CD4-positive, alpha-beta memory T cell (primary cell): ENCODE measurements around the gene KRT5. TPM values are rescaled to one million over a fixed set of nuclear protein-coding genes. Genes with fewer than 3 reads are reported as not detected.

Experiments
- CTCF ChIA-PET: fragments of 350-600 bp; sonication (Branson Sonifier 250); formaldehyde crosslinking; loops from one replicate; lab custom pipeline; 2021; ENCODE audit warnings: inconsistent platforms; ENCODE audit not compliant: partially characterized antibody; lab: Charles Lee
- POLR2A ChIA-PET: fragments of 350-600 bp; sonication (Branson Sonifier 250); formaldehyde crosslinking; loops from one replicate; lab custom pipeline; 2021; ENCODE audit not compliant: partially characterized antibody; lab: Charles Lee
- DNase-seq, 5 donors: peaks; one replicate each; pipeline versions ENCODE4 v3.0.0 to v3.0.0-alpha.2; 2020 to 2022; ENCODE audit warnings: mixed read lengths in 1 of 5
- H3K27ac ChIP-seq: one replicate; pipeline ENCODE4 v1.7.0; 2013; ENCODE audit warnings: low read depth, low read length
- H3K27me3 ChIP-seq: 2 replicates; pipeline ENCODE4 v1.7.0; 2013; ENCODE audit warnings: mild to moderate bottlenecking, low read length, moderate library complexity; ENCODE audit not compliant: insufficient read depth
- H3K36me3 ChIP-seq: 2 replicates; pipeline ENCODE4 v1.7.0; 2013; ENCODE audit warnings: mild to moderate bottlenecking, low read length, moderate library complexity; ENCODE audit not compliant: insufficient read depth
- H3K4me1 ChIP-seq: 2 replicates; pipeline ENCODE4 v1.7.0; 2013; ENCODE audit warnings: mild to moderate bottlenecking, low read length, moderate library complexity; ENCODE audit not compliant: insufficient read depth
- H3K4me3 ChIP-seq, 2 donors: one replicate each; pipeline ENCODE4 v1.7.0; 2013; ENCODE audit warnings: low read length in 2 of 2, mild to moderate bottlenecking in 1 of 2
- H3K9me3 ChIP-seq, 2 donors: one replicate each; pipeline ENCODE4 v1.7.0; 2013; ENCODE audit warnings: low read length in 2 of 2, control low read depth in 1 of 2; ENCODE audit not compliant: control insufficient read depth in 1 of 2
- H3K27ac Mint-ChIP-seq, 7 donors: one replicate each; pipeline ENCODE4 v1.8.0; 2020 to 2021; ENCODE audit warnings: mixed read lengths in 7 of 7, mild to moderate bottlenecking in 6 of 7, inconsistent platforms in 3 of 7, moderate library complexity in 3 of 7
- H3K27me3 Mint-ChIP-seq, 2 donors: one replicate each; pipeline ENCODE4 v1.8.0; 2020 to 2021; ENCODE audit warnings: mixed read lengths in 2 of 2
- H3K36me3 Mint-ChIP-seq, 2 donors: one replicate each; pipeline ENCODE4 v1.8.0; 2020 to 2021; ENCODE audit warnings: mixed read lengths in 2 of 2, inconsistent platforms in 1 of 2, mild to moderate bottlenecking in 1 of 2
- H3K4me1 Mint-ChIP-seq, 4 donors: one replicate each; pipeline ENCODE4 v1.8.0; 2020 to 2021; ENCODE audit warnings: mixed read lengths in 4 of 4, mild to moderate bottlenecking in 1 of 4
- H3K4me3 Mint-ChIP-seq, 8 donors: one replicate each; pipeline ENCODE4 v1.8.0; 2020 to 2021; ENCODE audit warnings: mixed read lengths in 8 of 8, mild to moderate bottlenecking in 7 of 8, moderate library complexity in 6 of 8, inconsistent platforms in 3 of 8
- H3K9me3 Mint-ChIP-seq, 8 donors: one replicate each; pipeline ENCODE4 v1.8.0; 2020 to 2021; ENCODE audit warnings: mixed read lengths in 8 of 8, mild to moderate bottlenecking in 5 of 8, inconsistent platforms in 3 of 8, moderate library complexity in 1 of 8
- intact Hi-C: fragments of 100-400 bp; cut with micrococcal nuclease; formaldehyde crosslinking; loops from one replicate; pipeline ENCODE4 v1.15.1; 2023
- polyA plus RNA-seq, 2 donors: library from polyadenylated mRNA; unstranded; fragments of 300-500 nt; fragmentation: Illumina TruSeq; gene quantifications; one replicate each; pipeline ENCODE4 v1.2.3, GENCODE V29; 2021
- total RNA-seq, 2 experiments: library from RNA; stranded (reverse); gene quantifications; one replicate each; pipeline ENCODE4 v1.2.3, GENCODE V29; 2021

KRT5 gene
- total RNA-seq (not detected), polyA plus RNA-seq (not detected)

DNA sequence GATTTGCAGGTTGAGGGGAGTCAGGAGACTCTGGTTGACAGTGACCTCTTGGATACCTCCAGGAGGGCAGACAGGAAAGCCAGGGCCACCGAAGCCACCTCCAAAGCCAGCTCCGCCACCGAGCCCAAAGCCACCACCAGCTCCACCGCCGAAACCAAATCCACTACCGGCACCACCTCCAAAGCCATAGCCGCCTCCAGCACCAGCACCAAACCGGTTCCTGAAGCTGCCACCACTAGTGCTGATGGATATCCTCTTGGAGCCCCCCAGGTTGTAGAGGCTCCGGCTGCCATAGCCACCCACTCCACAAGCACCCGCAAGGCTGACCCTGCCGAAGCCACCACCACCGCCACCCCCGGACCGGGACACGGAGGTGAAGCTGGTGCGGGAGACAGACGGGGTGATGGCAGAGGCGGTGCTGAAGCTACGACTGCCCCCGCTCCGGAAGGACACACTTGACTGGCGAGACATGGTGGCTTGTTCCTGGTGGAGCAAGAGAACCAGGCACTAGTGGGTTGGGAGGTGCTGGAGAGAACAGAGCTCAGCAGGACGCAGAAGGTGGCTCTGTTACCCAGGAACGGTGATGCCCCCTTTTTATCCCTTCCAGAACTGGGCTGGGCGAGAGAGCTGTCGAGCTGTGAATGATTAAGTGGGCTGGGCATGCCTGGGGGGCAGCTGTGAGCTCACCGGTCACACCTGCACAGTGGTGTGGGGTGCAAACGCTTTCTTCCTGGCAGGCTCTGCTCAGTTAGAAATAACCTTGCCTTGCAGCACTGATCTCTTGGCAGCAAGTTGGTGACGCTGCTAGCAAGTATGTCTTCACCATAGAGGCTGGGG lies at the start of gene KRT5:
Gene KRT5, minus strand, starts transcription at position 569 of the 837 bp plus-strand sequence. Its CDS starts 98 bp downstream, at position 471.
- no peak within 1 kb of the TSS for H3K4me3 ChIP-seq
- intact Hi-C loops = no loop called here
- H3K27ac ChIP-seq = no peak within 1 kb of the TSS
- Mint-ChIP-seq H3K4me3 (no peak within 1 kb of the TSS), H3K27ac (no peak within 1 kb of the TSS), H3K4me1 (no peaks in the 10 kb centered on the region), H3K36me3 (no peaks in the 10 kb centered on the region), H3K9me3 (no peaks in the 10 kb centered on the region), H3K27me3 (peaks cover 2 to 7% of the 10 kb centered on the region in 2 donors)
- POLR2A ChIA-PET = no interaction called here
- no peaks in the 10 kb centered on the region for H3K9me3 ChIP-seq
- H3K4me1 ChIP-seq = no peaks in the 10 kb centered on the region
- no peak for DNase-seq
- no peaks in the 10 kb centered on the region for H3K36me3 ChIP-seq
- H3K27me3 ChIP-seq = no peaks in the 10 kb centered on the region
- CTCF ChIA-PET = interaction anchor here (0.5 kb wide), 1 partner anchor 187 kb away, joined by 4 read pairs; no protein-coding TSS in a partner anchor

GRCh38 chr12:52568111-52568510 lies 47.9 kb upstream of the KRT5 start:
- intact Hi-C loops = no loop called here
- Histone ChIP-seq H3K4me3 (no peak overlapping the region), H3K9me3 (no peaks in the 10 kb centered on the region), H3K27me3 (peaks cover 4% of the 10 kb centered on the region), H3K27ac (no peak overlapping the region), H3K4me1 (no peaks in the 10 kb centered on the region), H3K36me3 (no peaks in the 10 kb centered on the region)
- ChIA-PET CTCF (no interaction called here), POLR2A (no interaction called here)
- no peaks in the 10 kb centered on the region for H3K4me1 Mint-ChIP-seq
- H3K4me3 Mint-ChIP-seq = no peak overlapping the region
- H3K27ac Mint-ChIP-seq = no peak overlapping the region
- H3K36me3 Mint-ChIP-seq = no peaks in the 10 kb centered on the region
- DNase-seq = no peak
- H3K27me3 Mint-ChIP-seq = peaks cover 17 to 37% of the 10 kb centered on the region in 2 donors
- no peaks in the 10 kb centered on the region for H3K9me3 Mint-ChIP-seq

- Mint-ChIP-seq H3K4me3 (no peak overlapping the region), H3K27ac (peak overlapping the region in 1 of 7 donors; percentile 80), H3K27me3 (peaks cover 15 to 27% of the 10 kb centered on the region in 2 donors), H3K36me3 (no peaks in the 10 kb centered on the region), H3K4me1 (no peaks in the 10 kb centered on the region), H3K9me3 (no peaks in the 10 kb centered on the region)
- H3K9me3 ChIP-seq = no peaks in the 10 kb centered on the region
- intact Hi-C loops = no loop called here
- peaks cover 7% of the 10 kb centered on the region for H3K27me3 ChIP-seq
- no peak overlapping the region for H3K27ac ChIP-seq
- peak in 2 of 5 donors; percentile 17 to 48 for DNase-seq
- ChIA-PET CTCF (interaction anchor here (1.0 kb wide), 1 partner anchor 78 kb away, joined by 3 read pairs; no protein-coding TSS in a partner anchor), POLR2A (no interaction called here)
- H3K4me3 ChIP-seq = no peak overlapping the region
- no peaks in the 10 kb centered on the region for H3K4me1 ChIP-seq
- H3K36me3 ChIP-seq = no peaks in the 10 kb centered on the region
Observed at GRCh38 chr12:52566847-52567291, 46.7 kb upstream of the KRT5 start.

- no peaks in the 10 kb centered on the region for H3K9me3 Mint-ChIP-seq
- H3K4me1 Mint-ChIP-seq = no peaks in the 10 kb centered on the region
- no peak overlapping the region for H3K4me3 Mint-ChIP-seq
- DNase-seq = no peak
- Histone ChIP-seq H3K27ac (no peak overlapping the region), H3K27me3 (peaks cover 9% of the 10 kb centered on the region), H3K36me3 (no peaks in the 10 kb centered on the region), H3K4me1 (no peaks in the 10 kb centered on the region), H3K9me3 (no peaks in the 10 kb centered on the region), H3K4me3 (no peak overlapping the region)
- no peak overlapping the region for H3K27ac Mint-ChIP-seq
- H3K36me3 Mint-ChIP-seq = no peaks in the 10 kb centered on the region
- intact Hi-C loops = no loop called here
- ChIA-PET CTCF (no interaction called here), POLR2A (no interaction called here)
- peaks cover 13 to 26% of the 10 kb centered on the region in 2 donors for H3K27me3 Mint-ChIP-seq
Observed at GRCh38 chr12:52564582-52564981, 44.4 kb upstream of the KRT5 start.

GRCh38 chr12:52561880-52562449 lies 41.8 kb upstream of the KRT5 start:
- Mint-ChIP-seq H3K4me3 (no peak overlapping the region), H3K27ac (no peak overlapping the region), H3K27me3 (peaks cover 14 to 19% of the 10 kb centered on the region in 2 donors), H3K36me3 (no peaks in the 10 kb centered on the region), H3K9me3 (no peaks in the 10 kb centered on the region), H3K4me1 (peaks cover 0 to 2% (median 0%) of the 10 kb centered on the region in 4 donors)
- H3K4me1 ChIP-seq = no peaks in the 10 kb centered on the region
- no peaks in the 10 kb centered on the region for H3K36me3 ChIP-seq
- intact Hi-C loops = no loop called here
- H3K4me3 ChIP-seq = no peak overlapping the region
- H3K9me3 ChIP-seq = no peaks in the 10 kb centered on the region
- peaks cover 9% of the 10 kb centered on the region for H3K27me3 ChIP-seq
- ChIA-PET CTCF (interaction anchor here (0.8 kb wide), 1 partner anchor 24 kb away, joined by 3 read pairs; no protein-coding TSS in a partner anchor), POLR2A (no interaction called here)
- H3K27ac ChIP-seq = no peak overlapping the region
- no peak for DNase-seq

DNA sequence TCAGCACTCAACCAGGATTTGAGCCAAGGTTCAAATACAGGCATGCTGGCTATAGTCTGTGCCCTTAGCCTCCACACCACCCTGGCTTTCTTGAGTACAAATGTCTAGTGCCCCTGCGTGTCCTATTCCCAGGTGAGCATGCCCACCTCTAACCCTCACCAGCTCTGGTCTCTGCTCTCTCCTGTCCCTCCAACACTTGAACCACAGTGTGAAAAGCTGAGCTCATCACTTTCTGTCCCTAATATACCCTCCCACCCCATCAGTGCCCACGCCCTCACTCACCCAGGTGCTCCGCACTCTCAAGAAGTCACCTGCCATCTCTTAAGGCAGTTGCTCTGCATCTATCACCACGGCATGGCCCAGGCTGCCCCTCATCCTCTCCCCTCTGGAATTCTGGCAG lies 39.8 kb upstream of the KRT5 start:
- Mint-ChIP-seq H3K4me3 (no peak overlapping the region), H3K4me1 (peaks cover 0 to 14% (median 8%) of the 10 kb centered on the region in 4 donors), H3K36me3 (no peaks in the 10 kb centered on the region), H3K27me3 (peaks cover 8 to 9% of the 10 kb centered on the region in 2 donors), H3K9me3 (no peaks in the 10 kb centered on the region), H3K27ac (no peak overlapping the region)
- Histone ChIP-seq H3K36me3 (no peaks in the 10 kb centered on the region), H3K27ac (no peak overlapping the region), H3K9me3 (no peaks in the 10 kb centered on the region), H3K27me3 (peaks cover 5% of the 10 kb centered on the region), H3K4me3 (no peak overlapping the region), H3K4me1 (no peaks in the 10 kb centered on the region)
- CTCF ChIA-PET = interaction anchor here (1.9 kb wide), 1 partner anchor 320 kb away, joined by 5 read pairs; no protein-coding TSS in a partner anchor
- no peak for DNase-seq
- POLR2A ChIA-PET = no interaction called here
- intact Hi-C loops = no loop called here

DNA sequence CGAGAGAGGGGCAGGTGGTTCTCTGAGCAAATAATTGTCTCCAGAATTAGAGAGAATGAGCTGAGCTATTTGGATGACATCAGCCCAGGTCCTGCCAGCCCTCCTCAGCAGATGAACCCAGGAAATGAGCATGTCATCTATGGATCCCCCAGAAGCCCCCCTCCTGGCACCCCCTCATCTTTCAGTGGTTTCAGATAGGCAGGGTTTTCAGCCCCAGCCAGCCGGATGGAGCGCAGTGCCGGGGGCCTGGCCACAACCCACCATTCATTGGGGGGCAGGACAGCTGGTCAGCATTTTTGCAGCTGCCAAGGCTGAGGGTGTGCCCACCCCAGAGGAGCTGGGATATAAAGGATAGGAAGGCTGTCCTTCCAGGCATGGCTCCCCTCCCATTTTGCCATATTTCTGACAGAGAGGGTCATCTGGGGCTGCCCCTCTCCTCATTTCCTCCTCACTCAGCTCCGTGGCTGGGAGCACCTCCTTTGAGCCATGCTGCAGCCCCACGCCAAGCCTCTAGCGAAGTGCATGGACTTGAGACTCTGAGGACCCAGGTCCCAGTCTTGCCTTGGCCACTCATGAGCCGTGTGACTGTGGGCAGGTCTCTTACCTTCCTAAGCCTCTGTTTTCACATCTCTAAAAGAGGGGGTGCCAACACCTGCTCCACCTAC lies 38.7 kb upstream of the KRT5 start:
- H3K27ac ChIP-seq = no peak overlapping the region
- no peak overlapping the region for H3K4me3 ChIP-seq
- Mint-ChIP-seq H3K27ac (peak overlapping the region in 1 of 7 donors; percentile 69), H3K4me3 (no peak overlapping the region), H3K36me3 (no peaks in the 10 kb centered on the region), H3K9me3 (no peaks in the 10 kb centered on the region), H3K4me1 (peaks cover 0 to 14% (median 8%) of the 10 kb centered on the region in 4 donors), H3K27me3 (peaks cover 8 to 10% of the 10 kb centered on the region in 2 donors)
- ChIA-PET CTCF (interaction anchor here (1.9 kb wide), 1 partner anchor 321 kb away, joined by 5 read pairs; no protein-coding TSS in a partner anchor), POLR2A (no interaction called here)
- no peaks in the 10 kb centered on the region for H3K9me3 ChIP-seq
- intact Hi-C loops = no loop called here
- DNase-seq = no peak
- H3K36me3 ChIP-seq = no peaks in the 10 kb centered on the region
- H3K4me1 ChIP-seq = no peaks in the 10 kb centered on the region
- peaks cover 5% of the 10 kb centered on the region for H3K27me3 ChIP-seq
